GM12801 (cell line): ENCODE measurements around the gene AK2.

Source experiments
- CTCF ChIP-seq: IDR thresholded peaks from one replicate; pipeline ENCODE4 v1.5.1; 2011; ENCODE audit warnings: control low read depth; ENCODE audit not compliant: insufficient read length; ENCODE audit errors: extremely low read depth

AK2 gene

GRCh38 chr1:32969566-32969965 is 67.1 kb downstream of the AK2 start:
- no peak for TF ChIP-seq CTCF

- no peak for TF ChIP-seq CTCF
Measured at GRCh38 chr1:32967888-32968568, 68.7 kb downstream of the AK2 start.

GRCh38 chr1:32966900-32967299 is 69.8 kb downstream of the AK2 start:
- TF ChIP-seq CTCF, result no peak

- TF ChIP-seq CTCF, result no peak
Measured at GRCh38 chr1:32965251-32965747, 71.4 kb downstream of the AK2 start.

GRCh38 chr1:32964461-32965250 is 72.0 kb downstream of the AK2 start, which contains the start of gene RNF19B:
Gene RNF19B, minus strand, starts transcription at chr1:32964809. Its CDS starts 124 bp downstream, at chr1:32964685.
- no peak for TF ChIP-seq CTCF

- TF ChIP-seq CTCF, result no peak
Measured at GRCh38 chr1:32963746-32964460, 72.8 kb downstream of the AK2 start.
